ENCODE results near the gene TMEM141.
A peak's percentile ranks its signal among the peaks of the same experiment; 100 is the strongest.
"Not testable (repeated sequence)": the region's sequence is repeated elsewhere in the genome, so short reads cannot be mapped to it uniquely, and the experiment has no call there.

Gene TMEM141

DNA sequence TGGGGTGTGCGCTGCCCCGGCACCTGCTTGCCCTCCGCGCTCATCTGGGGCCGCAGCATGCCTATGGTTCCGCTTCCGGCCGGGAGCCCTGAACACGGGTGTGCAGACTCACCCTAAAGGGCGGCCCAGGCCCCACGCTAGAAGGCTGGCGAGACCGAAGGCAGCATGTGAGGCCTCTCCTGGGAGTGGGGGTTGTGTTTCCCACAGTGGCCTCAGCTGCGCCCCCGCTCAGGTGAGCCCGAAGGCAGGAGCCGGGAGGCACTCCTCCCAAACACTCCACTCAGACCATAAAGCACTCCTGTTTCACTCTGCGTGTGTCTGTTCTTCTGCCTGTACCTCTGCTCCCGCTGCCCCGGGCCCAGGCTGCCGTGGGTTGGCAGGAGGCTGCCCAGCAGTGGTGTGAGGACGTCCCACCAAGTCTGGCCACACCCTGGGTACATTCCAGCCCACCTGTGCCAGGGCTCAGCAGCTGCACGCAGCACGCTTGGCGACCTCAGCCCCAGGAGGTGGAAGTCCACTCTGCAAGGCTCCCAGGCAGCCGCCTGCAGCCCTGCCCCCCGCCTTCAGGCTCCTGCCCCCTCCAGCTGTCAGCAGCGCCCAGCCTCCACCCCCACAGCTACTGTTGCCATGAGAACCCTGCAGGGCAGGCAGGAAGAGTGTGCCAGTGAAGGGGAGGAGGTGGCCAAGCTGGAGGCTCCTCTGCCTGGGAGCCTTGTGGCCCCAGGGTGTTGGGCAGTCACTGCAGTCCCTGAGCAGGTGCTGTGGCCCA is 49.9 kb downstream of the TMEM141 start:
- TF ChIP-seq POLR2AphosphoS5 (IDR thresholded peaks at IDR 0.05; ENCODE audit: low read depth, low read length) = peak; percentile 27; the same call in 1 of the 2 replicates
- TF ChIP-seq TAF1 (IDR thresholded peaks at IDR 0.05; ENCODE audit: borderline replicate concordance, insufficient read depth, low read length) = no peak
- no peak for TF ChIP-seq REST (IDR thresholded peaks at IDR 0.05; ENCODE audit: insufficient read depth in 1 of 2, low read depth in 2 of 2, low read length in 2 of 2)

DNA sequence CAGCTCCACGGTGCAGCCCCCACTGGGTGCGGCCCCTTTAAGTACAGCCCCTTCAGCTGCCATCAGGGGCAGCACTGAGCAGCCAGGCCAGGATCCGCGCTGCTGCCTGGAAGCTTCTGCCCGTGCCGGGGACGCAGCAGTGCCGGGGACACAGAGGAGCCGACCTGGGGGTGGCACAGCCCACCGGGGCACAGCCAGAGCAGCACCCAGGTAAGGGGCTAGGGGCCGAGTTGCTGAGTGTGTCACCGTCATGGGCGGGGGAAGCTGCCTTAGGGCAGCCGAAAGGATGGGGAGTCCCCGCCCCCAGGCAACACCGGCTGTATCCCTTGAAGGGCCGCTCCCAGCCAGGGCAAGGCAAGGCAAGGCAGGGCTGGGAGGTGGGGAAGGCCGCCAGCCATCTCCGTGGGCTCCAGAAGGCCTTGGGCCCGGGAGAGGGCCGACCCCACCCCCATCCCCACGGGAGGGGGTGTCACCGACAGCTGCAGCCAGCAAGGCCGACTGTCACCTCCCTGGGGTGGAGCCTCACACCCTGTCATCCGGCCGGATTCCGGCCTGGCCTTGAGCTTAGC is 51.3 kb downstream of the TMEM141 start, which contains the start of gene AJM1:
Gene AJM1 (plus strand): TSS at position 99 of the 569 bp plus-strand sequence. CDS start 1,937 bp downstream, outside the sequence.
- TF ChIP-seq POLR2AphosphoS5 (IDR thresholded peaks at IDR 0.05; ENCODE audit: low read depth, low read length); REST (IDR thresholded peaks at IDR 0.05; ENCODE audit: insufficient read depth in 1 of 2, low read depth in 2 of 2, low read length in 2 of 2); TAF1 (IDR thresholded peaks at IDR 0.05; ENCODE audit: borderline replicate concordance, insufficient read depth, low read length): not testable (repeated sequence)

Data from PFSK-1 (cell line).